Liver (tissue), 3 donors: ENCODE results near the gene LEMD1.
A peak's percentile ranks its signal among the peaks of the same experiment; 100 is the strongest.

Experiments used
- ATF3 ChIP-seq: IDR thresholded peaks from 2 replicates; pipeline ENCODE4 v1.6.1; 2016; ENCODE audit warnings: antibody characterized with exemption
- CTCF ChIP-seq: fragments of 150-350 bp; IDR thresholded peaks from 2 replicates; pipeline ENCODE4 v1.5.1; 2017; ENCODE audit warnings: improper control_type of control experiment, low read depth, low read length; ENCODE audit not compliant: missing input control
- GABPA ChIP-seq, 2 donors: IDR thresholded peaks in 1 of 2; conservative IDR thresholded peaks in 1 of 2; 2 replicates each; pipeline ENCODE4 v1.6.1; 2016; ENCODE audit warnings: antibody characterized with exemption in 2 of 2, mild to moderate bottlenecking in 1 of 2, moderate library complexity in 1 of 2
- RAD21 ChIP-seq, 2 donors: IDR thresholded peaks; 2 replicates each; pipeline ENCODE4 v1.6.1; 2016; ENCODE audit warnings: antibody characterized with exemption in 2 of 2, mild to moderate bottlenecking in 2 of 2
- donor health status: healthy.
- donor health status: healthy.

- TF ChIP-seq GABPA (IDR thresholded peaks at IDR 0.05 in 1 of 2, conservative IDR thresholded peaks at IDR 0.05 in 1 of 2) (no peak), CTCF (peak; percentile 65), ATF3 (no peak), RAD21 (IDR thresholded peaks at IDR 0.05) (peak; percentile 7 to 43)
Measured at GRCh38 chr1:205438213-205439158, 16.6 kb upstream of the LEMD1 start.
